Spleen (tissue), 11 donors: Measurements from ENCODE around the gene ONECUT3. TPM values are rescaled to one million over a fixed set of nuclear protein-coding genes. Genes with fewer than 3 reads are reported as not detected.
"Not testable (repeated sequence)": the region's sequence is repeated elsewhere in the genome, so short reads cannot be mapped to it uniquely, and the experiment has no call there.

ENCODE experiments used
- DNase-seq: peaks from one replicate; pipeline ENCODE4 v3.0.0-alpha.2; 2020
- H3K27ac ChIP-seq, 8 donors: fragments of 200-600 bp; sonication (generic) in 7 of 8; 1 replicate in 4 of 8; 2 replicates in 4 of 8; pipeline versions ENCODE4 v1.5.0 to v1.8.0; 2016 to 2021; ENCODE audit warnings: inconsistent platforms in 4 of 8, mild to moderate bottlenecking in 4 of 8, moderate library complexity in 1 of 8
- H3K27me3 ChIP-seq, 7 donors: fragments of 200-600 bp; sonication (generic) in 6 of 7; replicated peaks in 1 of 7; 1 replicate in 4 of 7; 2 replicates in 3 of 7; pipeline versions ENCODE4 v1.5.0 to v1.8.0; 2016 to 2021; ENCODE audit warnings: inconsistent platforms in 3 of 7, mild to moderate bottlenecking in 1 of 7
- H3K36me3 ChIP-seq, 6 donors: fragments of 200-600 bp; sonication (generic) in 5 of 6; 1 replicate in 4 of 6; 2 replicates in 2 of 6; pipeline versions ENCODE4 v1.5.0 to v1.8.0; 2016 to 2021; ENCODE audit warnings: inconsistent platforms in 2 of 6
- H3K4me1 ChIP-seq, 6 donors: fragments of 200-600 bp; sonication (generic) in 5 of 6; 1 replicate in 3 of 6; 2 replicates in 3 of 6; pipeline versions ENCODE4 v1.5.0 to v1.8.0; 2016 to 2021; ENCODE audit warnings: inconsistent platforms in 3 of 6
- H3K4me3 ChIP-seq, 8 donors: fragments of 200-600 bp; sonication (generic) in 7 of 8; 1 replicate in 4 of 8; 2 replicates in 4 of 8; pipeline versions ENCODE4 v1.5.0 to v1.8.0; 2016 to 2021; ENCODE audit warnings: inconsistent platforms in 4 of 8, mild to moderate bottlenecking in 4 of 8, moderate library complexity in 2 of 8
- H3K9me3 ChIP-seq, 8 donors: fragments of 200-600 bp; sonication (generic) in 7 of 8; 1 replicate in 4 of 8; 2 replicates in 4 of 8; pipeline versions ENCODE4 v1.5.0 to v1.8.0; 2016 to 2021; ENCODE audit warnings: inconsistent platforms in 4 of 8
- CTCF ChIP-seq, 11 experiments: fragments of 200-600 bp in 7 of 11; fragments of 450-650 bp in 4 of 11; sonication (generic) in 4 of 11; IDR thresholded peaks in 8 of 11; conservative IDR thresholded peaks in 3 of 11; 1 replicate in 7 of 11; 2 replicates in 4 of 11; pipeline versions ENCODE4 v1.4.0 to v1.8.0; 2016 to 2021; ENCODE audit warnings: antibody characterized with exemption in 11 of 11, inconsistent platforms in 4 of 11, mild to moderate bottlenecking in 1 of 11
- POLR2A ChIP-seq, 3 donors: fragments of 450-650 bp; IDR thresholded peaks; one replicate each; pipeline ENCODE4 v1.5.1; 2017; ENCODE audit warnings: antibody characterized with exemption in 3 of 3, mild to moderate bottlenecking in 1 of 3
- POLR2AphosphoS5 ChIP-seq, 3 donors: sonication (generic); formaldehyde crosslinking; IDR thresholded peaks; one replicate each; pipeline ENCODE4 v1.5.1; 2017; ENCODE audit warnings: antibody characterized with exemption in 3 of 3
- WGBS, 5 donors: extraction: QIAGEN DNeasy Blood & Tissue Kit in 3 of 5; methylation state at CpG; one replicate each; pipeline versions ENCODE4 v1.1.5 to v1.1.7; 2013 to 2018; 5-methylcytosine and 5-hydroxymethylcytosine counted together
- intact Hi-C: fragments of 100-400 bp; cut with DNase I; formaldehyde crosslinking; loops from one replicate; pipeline ENCODE4 v1.15.0; 2023; ENCODE audit warnings: low total_unique reads
- polyA plus RNA-seq, 3 donors: library from polyadenylated mRNA; stranded (reverse); fragments of 200-250 nt; gene quantifications; one replicate each; pipeline ENCODE4 v1.2.1, GENCODE V29; 2013
- total RNA-seq, 7 donors: library from RNA; depleted of rRNA in 3 of 7; stranded (reverse); fragments of >200 nt in 3 of 7; fragmentation: NEBNext Ultra II Directional in 4 of 7; extraction: Animal tissue kit (Norgen Biotek cat#: 25700) in 4 of 7; gene quantifications; one replicate each; pipeline versions ENCODE4 v1.1.0 to v1.2.1, GENCODE V29; 2016 to 2021
- donor health status: healthy with polysubstance abuse.
- donor health status: DM: no; HTN: no; CAD: no; lungs with moderate emphysema.
- donor health status: DM: no; HTN: no; CAD: no.
- donor health status: Bipolar disorder and iron deficiency.
- donor health status: healthy.
- donor health status: DM: no; HTN: no; CAD: no.
- donor health status: DM: yes; HTN: yes; CAD: no.

ONECUT3 gene
- total and polyA plus RNA-seq, 10 donors: not detected

GRCh38 chr19:1757468-1758230 lies 4.3 kb downstream of the ONECUT3 start:
- H3K27ac ChIP-seq: no peak overlapping the region
- peak overlapping the region in 1 of 8 donors; percentile 42 for H3K4me3 ChIP-seq
- no peaks in the 10 kb centered on the region for H3K9me3 ChIP-seq
- H3K27me3 ChIP-seq: peaks cover 18 to 96% (median 90%) of the 10 kb centered on the region in 7 donors
- H3K36me3 ChIP-seq: no peaks in the 10 kb centered on the region
- intact Hi-C loops: no loop called here
- DNase-seq: no peak
- 2 to 3% (median 2%) methylated on average over 33 to 86 of the region's 86 CpGs for WGBS, 5 donors
- no peak for TF ChIP-seq POLR2AphosphoS5 (IDR thresholded peaks at IDR 0.05)
- TF ChIP-seq CTCF (IDR thresholded peaks at IDR 0.05 in 8 of 11, conservative IDR thresholded peaks at IDR 0.05 in 3 of 11): no peak
- no peak for TF ChIP-seq POLR2A (IDR thresholded peaks at IDR 0.05)
- peaks cover 0 to 48% (median 34%) of the 10 kb centered on the region in 6 donors for H3K4me1 ChIP-seq

GRCh38 chr19:1758231-1758577 lies 4.9 kb downstream of the ONECUT3 start:
- no peaks in the 10 kb centered on the region for H3K9me3 ChIP-seq
- intact Hi-C loops: no loop called here
- TF ChIP-seq POLR2A (IDR thresholded peaks at IDR 0.05): no peak
- no peak overlapping the region for H3K4me3 ChIP-seq
- no peak overlapping the region for H3K27ac ChIP-seq
- H3K36me3 ChIP-seq: no peaks in the 10 kb centered on the region
- H3K4me1 ChIP-seq: peaks cover 0 to 42% (median 31%) of the 10 kb centered on the region in 6 donors
- H3K27me3 ChIP-seq: peaks cover 18 to 96% (median 90%) of the 10 kb centered on the region in 7 donors
- 4 to 17% (median 9%) methylated on average over 7 to 10 of the region's 10 CpGs for WGBS, 5 donors
- DNase-seq: no peak

- WGBS, 5 donors: 19 to 31% (median 23%) methylated on average over 9 to 16 of the region's 16 CpGs
- intact Hi-C loops: no loop called here
- TF ChIP-seq POLR2A (IDR thresholded peaks at IDR 0.05) (no peak), CTCF (IDR thresholded peaks at IDR 0.05 in 8 of 11, conservative IDR thresholded peaks at IDR 0.05 in 3 of 11) (no peak), POLR2AphosphoS5 (IDR thresholded peaks at IDR 0.05) (no peak)
- peaks cover 0 to 44% (median 30%) of the 10 kb centered on the region in 6 donors for H3K4me1 ChIP-seq
- H3K27me3 ChIP-seq: peaks cover 18 to 99% (median 97%) of the 10 kb centered on the region in 7 donors
- no peak overlapping the region for H3K27ac ChIP-seq
- no peaks in the 10 kb centered on the region for H3K9me3 ChIP-seq
- no peak overlapping the region for H3K4me3 ChIP-seq
- no peaks in the 10 kb centered on the region for H3K36me3 ChIP-seq
- no peak for DNase-seq
Measured at GRCh38 chr19:1758959-1759903, 5.9 kb downstream of the ONECUT3 start.

- Histone ChIP-seq H3K36me3 (no peaks in the 10 kb centered on the region), H3K4me3 (no peak overlapping the region), H3K27me3 (peaks cover 16 to 100% (median 99%) of the 10 kb centered on the region in 7 donors), H3K27ac (no peak overlapping the region), H3K9me3 (no peaks in the 10 kb centered on the region), H3K4me1 (peaks cover 0 to 38% (median 25%) of the 10 kb centered on the region in 6 donors)
- 4 to 13% (median 8%) methylated on average over 11 to 17 of the region's 17 CpGs for WGBS, 5 donors
- TF ChIP-seq POLR2A (IDR thresholded peaks at IDR 0.05) (no peak), CTCF (IDR thresholded peaks at IDR 0.05 in 8 of 11, conservative IDR thresholded peaks at IDR 0.05 in 3 of 11) (no peak), POLR2AphosphoS5 (IDR thresholded peaks at IDR 0.05) (no peak)
- intact Hi-C loops: loop anchor here (10.0 kb wide), 1 partner anchor 85 kb away; no protein-coding TSS in a partner anchor
- no peak for DNase-seq
Measured at GRCh38 chr19:1760020-1760419, 6.7 kb downstream of the ONECUT3 start.

GRCh38 chr19:1760786-1761527 lies 7.7 kb downstream of the ONECUT3 start:
- DNase-seq, H3K4me3 ChIP-seq, H3K36me3 ChIP-seq, H3K27ac ChIP-seq, H3K9me3 ChIP-seq: not testable (repeated sequence)
- Histone ChIP-seq H3K4me1 (peaks cover 0 to 29% (median 16%) of the 10 kb centered on the region in 6 donors), H3K27me3 (peaks cover 19 to 100% (median 99%) of the 10 kb centered on the region in 7 donors)
- intact Hi-C loops: loop anchor here (10.0 kb wide), 1 partner anchor 86 kb away; no protein-coding TSS in a partner anchor
- WGBS, 5 donors: 15 to 19% (median 18%) methylated on average over 12 to 15 of the region's 15 CpGs
